Measurements from ENCODE around the gene PRELID2.

PRELID2 gene

DNA sequence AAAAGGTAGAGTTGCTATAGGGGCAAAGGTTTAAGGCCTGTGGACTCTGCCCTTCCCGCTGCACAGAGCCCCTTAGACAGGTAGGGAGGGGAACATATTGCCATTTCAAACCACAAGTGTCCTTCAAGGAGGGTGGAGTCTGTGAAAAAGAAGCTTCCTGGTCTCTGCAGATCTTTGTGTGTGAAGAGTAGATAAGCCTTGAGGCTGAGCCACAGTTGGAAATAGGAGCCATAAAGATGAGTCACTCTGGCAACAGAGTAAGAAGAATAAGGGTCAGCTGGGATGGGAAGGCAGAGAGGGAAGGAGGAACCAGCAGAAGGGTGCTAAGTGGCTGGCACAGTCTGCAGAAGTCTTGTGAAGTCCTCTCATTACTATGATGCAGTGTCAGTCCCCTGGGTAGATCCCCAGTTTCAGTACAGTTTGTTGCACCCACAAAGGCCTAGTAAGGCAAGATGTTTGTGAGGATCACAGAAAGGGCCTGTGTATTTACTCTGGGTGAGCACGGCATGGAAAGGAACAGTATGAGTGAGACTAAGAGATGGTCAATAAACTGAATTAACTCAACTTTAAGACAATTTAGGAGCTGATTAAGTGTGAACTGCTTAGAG, 19.6 kb upstream of the PRELID2 start (continued):
- TF ChIP-seq, protein P1, sequence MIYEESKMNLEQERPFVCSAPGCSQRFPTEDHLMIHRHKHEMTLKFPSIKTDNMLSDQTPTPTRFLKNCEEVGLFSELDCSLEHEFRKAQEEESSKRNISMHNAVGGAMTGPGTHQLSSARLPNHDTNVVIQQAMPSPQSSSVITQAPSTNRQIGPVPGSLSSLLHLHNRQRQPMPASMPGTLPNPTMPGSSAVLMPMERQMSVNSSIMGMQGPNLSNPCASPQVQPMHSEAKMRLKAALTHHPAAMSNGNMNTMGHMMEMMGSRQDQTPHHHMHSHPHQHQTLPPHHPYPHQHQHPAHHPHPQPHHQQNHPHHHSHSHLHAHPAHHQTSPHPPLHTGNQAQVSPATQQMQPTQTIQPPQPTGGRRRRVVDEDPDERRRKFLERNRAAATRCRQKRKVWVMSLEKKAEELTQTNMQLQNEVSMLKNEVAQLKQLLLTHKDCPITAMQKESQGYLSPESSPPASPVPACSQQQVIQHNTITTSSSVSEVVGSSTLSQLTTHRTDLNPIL (CRISPR knock-in tag; IDR thresholded peaks at IDR 0.05; ENCODE audit: low read depth): no peak
- TF ChIP-seq CSDC2 (CRISPR knock-in tag; IDR thresholded peaks at IDR 0.05) (no peak), ISL1 (CRISPR knock-in tag; IDR thresholded peaks at IDR 0.05) (no peak), TOX (CRISPR knock-in tag; IDR thresholded peaks at IDR 0.05; ENCODE audit: borderline replicate concordance) (no peak), TSHZ2 (CRISPR knock-in tag; IDR thresholded peaks at IDR 0.05) (no peak), TCF4 (CRISPR knock-in tag; IDR thresholded peaks at IDR 0.05; ENCODE audit: borderline replicate concordance) (no peak)

GRCh38 chr5:145853781-145854376, 18.7 kb upstream of the PRELID2 start:
- ATAC-seq: no peak
- no peak for TF ChIP-seq ZFP3 (CRISPR knock-in tag; IDR thresholded peaks at IDR 0.05)
- no peak for TF ChIP-seq SNAI2 (CRISPR knock-in tag; IDR thresholded peaks at IDR 0.05)
- TF ChIP-seq RARB (CRISPR knock-in tag; IDR thresholded peaks at IDR 0.05): no peak
- TF ChIP-seq ARNTL (CRISPR knock-in tag; IDR thresholded peaks at IDR 0.05; ENCODE audit: borderline replicate concordance, low read depth): no peak
- no peak for TF ChIP-seq POU6F1 (CRISPR knock-in tag; IDR thresholded peaks at IDR 0.05; ENCODE audit: borderline replicate concordance, low read depth)
- TF ChIP-seq CSDC2 (CRISPR knock-in tag; IDR thresholded peaks at IDR 0.05): no peak
- TF ChIP-seq OSR1 (CRISPR knock-in tag; IDR thresholded peaks at IDR 0.05): no peak
- TF ChIP-seq ZNF8 (CRISPR knock-in tag; IDR thresholded peaks at IDR 0.05): no peak
- TF ChIP-seq TOX (CRISPR knock-in tag; IDR thresholded peaks at IDR 0.05; ENCODE audit: borderline replicate concordance): no peak
- TF ChIP-seq ISL1 (CRISPR knock-in tag; IDR thresholded peaks at IDR 0.05): no peak
- no peak for TF ChIP-seq ZFP30 (CRISPR knock-in tag; IDR thresholded peaks at IDR 0.05)
- TF ChIP-seq ZC3H10 (CRISPR knock-in tag; IDR thresholded peaks at IDR 0.05): no peak
- no peak for TF ChIP-seq ZNF565 (CRISPR knock-in tag; conservative IDR thresholded peaks at IDR 0.05; ENCODE audit: low read depth)
- TF ChIP-seq TCF4 (CRISPR knock-in tag; IDR thresholded peaks at IDR 0.05; ENCODE audit: borderline replicate concordance): no peak
- no peak for TF ChIP-seq GLIS3 (CRISPR knock-in tag; IDR thresholded peaks at IDR 0.05)
- TF ChIP-seq CSRNP3 (CRISPR knock-in tag; IDR thresholded peaks at IDR 0.05): no peak

DNA sequence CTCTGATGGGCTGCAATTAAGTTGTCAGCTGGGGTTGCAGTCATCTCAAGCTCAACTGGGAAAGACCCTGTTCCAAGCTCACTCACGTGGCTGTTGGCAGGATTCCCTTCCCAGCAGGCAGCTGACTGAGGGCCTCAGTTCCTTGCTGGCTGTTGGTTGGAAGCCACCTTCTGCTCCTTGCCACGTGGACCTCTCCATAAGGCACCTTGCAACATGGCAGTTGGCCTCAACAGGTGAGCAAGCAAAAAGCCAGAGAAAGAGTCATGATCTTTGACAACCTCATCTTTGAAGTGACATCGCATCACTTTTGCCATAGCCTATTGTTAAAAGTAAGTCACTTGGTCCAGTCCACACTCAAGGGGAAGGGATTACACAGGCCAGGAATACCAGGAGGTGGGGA, 17.8 kb upstream of the PRELID2 start:
- ATAC-seq: no peak
- TF ChIP-seq ZNF70 (CRISPR knock-in tag; IDR thresholded peaks at IDR 0.05) (no peak), ZFP30 (CRISPR knock-in tag; IDR thresholded peaks at IDR 0.05) (no peak), ZNF8 (CRISPR knock-in tag; IDR thresholded peaks at IDR 0.05) (no peak), ZFP3 (CRISPR knock-in tag; IDR thresholded peaks at IDR 0.05) (no peak), ESRRG (CRISPR knock-in tag; IDR thresholded peaks at IDR 0.05) (no peak), TCF4 (CRISPR knock-in tag; IDR thresholded peaks at IDR 0.05; ENCODE audit: borderline replicate concordance) (no peak), RARB (CRISPR knock-in tag; IDR thresholded peaks at IDR 0.05) (no peak), TOX (CRISPR knock-in tag; IDR thresholded peaks at IDR 0.05; ENCODE audit: borderline replicate concordance) (no peak), BACH2 (CRISPR knock-in tag; IDR thresholded peaks at IDR 0.05; ENCODE audit: borderline replicate concordance) (no peak), CSRNP3 (CRISPR knock-in tag; IDR thresholded peaks at IDR 0.05) (no peak), ZC3H10 (CRISPR knock-in tag; IDR thresholded peaks at IDR 0.05) (no peak)
- TF ChIP-seq, protein P2, sequence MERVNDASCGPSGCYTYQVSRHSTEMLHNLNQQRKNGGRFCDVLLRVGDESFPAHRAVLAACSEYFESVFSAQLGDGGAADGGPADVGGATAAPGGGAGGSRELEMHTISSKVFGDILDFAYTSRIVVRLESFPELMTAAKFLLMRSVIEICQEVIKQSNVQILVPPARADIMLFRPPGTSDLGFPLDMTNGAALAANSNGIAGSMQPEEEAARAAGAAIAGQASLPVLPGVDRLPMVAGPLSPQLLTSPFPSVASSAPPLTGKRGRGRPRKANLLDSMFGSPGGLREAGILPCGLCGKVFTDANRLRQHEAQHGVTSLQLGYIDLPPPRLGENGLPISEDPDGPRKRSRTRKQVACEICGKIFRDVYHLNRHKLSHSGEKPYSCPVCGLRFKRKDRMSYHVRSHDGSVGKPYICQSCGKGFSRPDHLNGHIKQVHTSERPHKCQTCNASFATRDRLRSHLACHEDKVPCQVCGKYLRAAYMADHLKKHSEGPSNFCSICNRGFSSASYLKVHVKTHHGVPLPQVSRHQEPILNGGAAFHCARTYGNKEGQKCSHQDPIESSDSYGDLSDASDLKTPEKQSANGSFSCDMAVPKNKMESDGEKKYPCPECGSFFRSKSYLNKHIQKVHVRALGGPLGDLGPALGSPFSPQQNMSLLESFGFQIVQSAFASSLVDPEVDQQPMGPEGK (CRISPR knock-in tag; IDR thresholded peaks at IDR 0.05; ENCODE audit: borderline replicate concordance): no peak
- TF ChIP-seq, protein P1 (CRISPR knock-in tag; IDR thresholded peaks at IDR 0.05; ENCODE audit: low read depth): no peak
